ENCODE data around the gene APOL3.

The APOL3 gene

GRCh38 chr22:36183446-36183845, 22.9 kb upstream of the APOL3 start:
- no peaks in the 10 kb centered on the region for H3K4me1 ChIP-seq (ENCODE audit: insufficient read depth, low read length)
- H3K36me3 ChIP-seq (ENCODE audit: insufficient read depth, low read length), result no peaks in the 10 kb centered on the region
- no peaks in the 10 kb centered on the region for H3K9me3 ChIP-seq (ENCODE audit: control insufficient read depth, insufficient read depth, low read length)
- H3K9ac ChIP-seq (ENCODE audit: low read depth, low read length), result no peak overlapping the region

- H3K9ac ChIP-seq (ENCODE audit: low read depth, low read length), result no peak overlapping the region
- H3K36me3 ChIP-seq (ENCODE audit: insufficient read depth, low read length), result no peaks in the 10 kb centered on the region
- no peaks in the 10 kb centered on the region for H3K9me3 ChIP-seq (ENCODE audit: control insufficient read depth, insufficient read depth, low read length)
Observed at GRCh38 chr22:36182857-36183256, 22.3 kb upstream of the APOL3 start.

GRCh38 chr22:36182056-36182455, 21.5 kb upstream of the APOL3 start:
- no peak overlapping the region for H3K9ac ChIP-seq (ENCODE audit: low read depth, low read length)
- H3K9me3 ChIP-seq (ENCODE audit: control insufficient read depth, insufficient read depth, low read length), result no peaks in the 10 kb centered on the region
- H3K4me1 ChIP-seq (ENCODE audit: insufficient read depth, low read length), result no peaks in the 10 kb centered on the region
- H3K36me3 ChIP-seq (ENCODE audit: insufficient read depth, low read length), result no peaks in the 10 kb centered on the region

More at GRCh38 chr22:36182857-36183256, 22.3 kb upstream of the APOL3 start:
- no peaks in the 10 kb centered on the region for H3K4me1 ChIP-seq (ENCODE audit: insufficient read depth, low read length)

DNA sequence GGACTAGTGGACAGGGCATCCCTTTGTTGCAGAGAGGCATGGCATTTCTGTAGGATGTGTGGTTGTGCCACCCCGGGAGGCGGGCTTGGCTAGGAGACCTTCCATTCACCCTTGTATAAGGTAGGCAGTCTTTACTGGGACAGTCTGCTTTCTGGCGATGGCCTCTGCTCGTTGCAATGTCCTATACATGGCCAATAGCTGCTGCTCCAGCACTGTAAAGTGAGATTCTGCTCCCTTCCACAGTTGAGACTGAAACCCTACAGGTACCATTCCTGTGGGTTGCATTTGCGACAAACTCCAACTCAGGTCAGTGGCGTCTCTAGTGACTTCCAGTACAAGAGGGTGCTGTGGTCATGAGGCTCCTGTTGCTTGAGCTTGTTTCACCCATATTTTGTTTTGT, 20.4 kb upstream of the APOL3 start:
- Histone ChIP-seq H3K9ac (ENCODE audit: low read depth, low read length) (no peak overlapping the region), H3K4me1 (ENCODE audit: insufficient read depth, low read length) (no peaks in the 10 kb centered on the region), H3K36me3 (ENCODE audit: insufficient read depth, low read length) (no peaks in the 10 kb centered on the region), H3K9me3 (ENCODE audit: control insufficient read depth, insufficient read depth, low read length) (no peaks in the 10 kb centered on the region)

- H3K4me1 ChIP-seq (ENCODE audit: insufficient read depth, low read length), result no peaks in the 10 kb centered on the region
- H3K9me3 ChIP-seq (ENCODE audit: control insufficient read depth, insufficient read depth, low read length), result no peaks in the 10 kb centered on the region
- no peaks in the 10 kb centered on the region for H3K36me3 ChIP-seq (ENCODE audit: insufficient read depth, low read length)
- H3K9ac ChIP-seq (ENCODE audit: low read depth, low read length), result no peak overlapping the region
Observed at GRCh38 chr22:36180038-36180880, 19.7 kb upstream of the APOL3 start.

DNA sequence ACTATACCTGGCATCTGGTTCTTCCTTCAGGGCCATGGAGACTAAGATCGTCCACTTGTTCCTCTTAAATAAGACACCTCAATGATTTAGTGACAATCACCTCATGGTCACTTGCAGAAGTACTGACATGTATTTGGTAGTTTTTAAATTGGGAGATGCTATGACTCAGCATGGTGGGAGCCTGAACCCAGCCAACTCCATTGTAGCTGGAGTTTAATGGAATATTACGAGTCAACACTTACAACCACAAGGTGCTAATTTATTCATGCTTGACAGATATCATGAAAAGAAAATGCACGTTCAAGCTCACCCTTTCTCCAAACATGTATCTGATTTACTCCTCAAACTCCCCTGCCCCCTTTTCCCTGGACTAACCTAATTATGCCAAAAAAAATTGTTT, 16.6 kb upstream of the APOL3 start:
- H3K36me3 ChIP-seq (ENCODE audit: insufficient read depth, low read length), result no peaks in the 10 kb centered on the region
- no peak overlapping the region for H3K9ac ChIP-seq (ENCODE audit: low read depth, low read length)
- H3K4me1 ChIP-seq (ENCODE audit: insufficient read depth, low read length), result no peaks in the 10 kb centered on the region
- no peaks in the 10 kb centered on the region for H3K9me3 ChIP-seq (ENCODE audit: control insufficient read depth, insufficient read depth, low read length)

- H3K9ac ChIP-seq (ENCODE audit: low read depth, low read length), result no peak overlapping the region
- no peaks in the 10 kb centered on the region for H3K36me3 ChIP-seq (ENCODE audit: insufficient read depth, low read length)
- H3K4me1 ChIP-seq (ENCODE audit: insufficient read depth, low read length), result no peaks in the 10 kb centered on the region
- no peaks in the 10 kb centered on the region for H3K9me3 ChIP-seq (ENCODE audit: control insufficient read depth, insufficient read depth, low read length)
Observed at GRCh38 chr22:36175892-36176291, 15.3 kb upstream of the APOL3 start.

- no peaks in the 10 kb centered on the region for H3K36me3 ChIP-seq (ENCODE audit: insufficient read depth, low read length)
Observed at GRCh38 chr22:36171941-36172340, 11.4 kb upstream of the APOL3 start.

DNA sequence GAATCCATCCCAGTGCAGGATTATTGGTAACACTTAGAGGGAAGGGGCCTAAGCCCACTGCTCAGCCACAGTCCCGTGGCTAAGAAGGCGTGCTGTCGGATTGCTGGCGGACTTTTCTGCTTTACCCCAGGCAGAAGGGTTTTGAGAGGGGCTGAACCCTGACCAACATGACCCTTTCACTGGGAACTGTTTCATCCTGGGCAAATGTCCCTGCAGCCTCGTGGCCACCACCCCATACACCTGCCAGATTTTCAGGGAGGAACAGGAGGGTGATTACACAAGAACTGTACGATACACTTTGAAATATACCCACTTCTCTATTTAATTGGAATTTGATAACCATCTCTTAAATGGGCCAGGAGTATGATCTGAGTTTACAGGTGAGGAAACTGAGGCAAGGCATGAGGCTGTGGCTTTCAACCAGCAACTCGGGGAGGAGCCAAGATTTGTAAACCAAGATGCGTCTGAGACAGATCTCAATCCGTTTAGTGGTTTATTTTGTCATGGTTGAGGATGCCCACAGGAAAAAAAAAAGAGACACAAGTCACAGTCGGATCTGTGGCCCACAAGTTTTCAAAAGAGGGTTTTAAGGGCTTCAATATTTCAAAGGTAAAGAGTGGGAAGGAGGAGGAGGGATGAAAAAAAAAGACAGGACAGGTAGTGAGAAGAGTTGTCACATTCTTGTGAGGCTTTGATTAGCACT, 6.1 kb upstream of the APOL3 start:
- Histone ChIP-seq H3K9ac (ENCODE audit: low read depth, low read length) (no peak overlapping the region), H3K36me3 (ENCODE audit: insufficient read depth, low read length) (no peaks in the 10 kb centered on the region), H3K4me1 (ENCODE audit: insufficient read depth, low read length) (no peaks in the 10 kb centered on the region), H3K9me3 (ENCODE audit: control insufficient read depth, insufficient read depth, low read length) (peaks cover 4% of the 10 kb centered on the region; the same call in 1 of the 2 replicates)

More at GRCh38 chr22:36171941-36172340, 11.4 kb upstream of the APOL3 start:
- H3K9ac ChIP-seq (ENCODE audit: low read depth, low read length), result no peak overlapping the region
- no peaks in the 10 kb centered on the region for H3K4me1 ChIP-seq (ENCODE audit: insufficient read depth, low read length)
- peaks cover 4% of the 10 kb centered on the region; the same call in 1 of the 2 replicates for H3K9me3 ChIP-seq (ENCODE audit: control insufficient read depth, insufficient read depth, low read length)

DNA sequence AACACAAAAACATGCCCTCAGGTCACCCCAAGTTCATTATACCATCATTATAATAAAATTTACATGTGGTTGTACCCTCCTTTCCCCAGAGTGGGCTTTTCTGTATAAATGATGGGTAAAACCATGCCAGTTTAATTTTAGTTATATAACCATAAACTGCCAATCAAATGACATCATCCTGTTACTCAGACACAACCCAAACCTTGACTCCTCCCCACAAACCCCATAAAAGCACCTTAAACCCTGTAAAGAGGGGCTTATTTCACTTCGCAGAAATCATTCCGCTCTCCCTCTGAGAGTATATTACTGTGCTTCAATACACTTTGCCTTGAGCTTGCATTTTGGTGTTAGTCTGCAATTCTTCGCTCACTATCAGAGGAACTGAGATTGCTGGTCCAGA, 5.5 kb upstream of the APOL3 start:
- no peak overlapping the region for H3K9ac ChIP-seq (ENCODE audit: low read depth, low read length)
- H3K4me1 ChIP-seq (ENCODE audit: insufficient read depth, low read length), result no peaks in the 10 kb centered on the region
- peaks cover 4% of the 10 kb centered on the region; the same call in 1 of the 2 replicates for H3K9me3 ChIP-seq (ENCODE audit: control insufficient read depth, insufficient read depth, low read length)
- H3K36me3 ChIP-seq (ENCODE audit: insufficient read depth, low read length), result no peaks in the 10 kb centered on the region

DNA sequence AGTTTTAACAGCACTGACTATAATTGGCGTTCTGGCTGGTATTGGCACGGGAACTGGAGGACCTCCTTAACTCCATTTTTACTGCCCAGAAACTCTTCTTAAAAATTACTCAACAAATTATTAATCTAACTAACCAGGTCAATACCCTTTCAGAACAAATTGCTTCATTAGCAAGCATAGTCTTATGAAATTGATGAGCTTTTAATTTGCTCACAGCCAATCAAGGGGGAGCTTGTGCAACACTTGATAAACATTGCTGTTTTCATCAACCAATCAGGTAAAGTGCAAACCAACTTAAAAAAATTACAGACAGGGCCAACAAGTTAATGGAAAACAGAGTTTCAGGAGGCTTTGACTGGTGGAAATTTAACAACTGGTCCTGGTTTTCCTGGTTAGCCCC, 4.6 kb upstream of the APOL3 start:
- peaks cover 4% of the 10 kb centered on the region; the same call in 1 of the 2 replicates for H3K9me3 ChIP-seq (ENCODE audit: control insufficient read depth, insufficient read depth, low read length)
- no peaks in the 10 kb centered on the region for H3K4me1 ChIP-seq (ENCODE audit: insufficient read depth, low read length)
- no peaks in the 10 kb centered on the region for H3K36me3 ChIP-seq (ENCODE audit: insufficient read depth, low read length)
- no peak overlapping the region for H3K9ac ChIP-seq (ENCODE audit: low read depth, low read length)

DNA sequence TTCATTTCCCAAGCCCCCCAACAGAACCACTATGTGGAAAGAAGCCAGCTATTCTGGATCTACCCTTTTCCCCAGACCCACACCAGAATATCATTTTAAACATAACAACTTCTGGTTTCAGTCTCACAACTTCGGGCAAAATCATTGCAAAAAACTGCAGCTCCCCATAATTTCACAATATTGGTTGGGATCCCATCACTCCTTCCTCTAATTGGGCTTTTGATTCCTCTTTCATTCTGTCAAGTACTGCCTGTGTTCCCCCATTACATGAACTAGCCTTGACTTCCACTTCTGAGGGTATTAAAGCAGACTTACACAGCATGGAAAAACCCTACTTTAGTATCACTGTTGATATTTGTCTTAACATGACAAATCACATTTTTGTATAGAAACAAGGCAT, 4.1 kb upstream of the APOL3 start:
- Histone ChIP-seq H3K9ac (ENCODE audit: low read depth, low read length) (no peak overlapping the region), H3K36me3 (ENCODE audit: insufficient read depth, low read length) (no peaks in the 10 kb centered on the region), H3K4me1 (ENCODE audit: insufficient read depth, low read length) (no peaks in the 10 kb centered on the region), H3K9me3 (ENCODE audit: control insufficient read depth, insufficient read depth, low read length) (peaks cover 4% of the 10 kb centered on the region; the same call in 1 of the 2 replicates)

GRCh38 chr22:36163497-36163896, 2.9 kb upstream of the APOL3 start:
- Histone ChIP-seq H3K4me1 (ENCODE audit: insufficient read depth, low read length) (peaks cover 6% of the 10 kb centered on the region), H3K9ac (ENCODE audit: low read depth, low read length) (no peak overlapping the region)

DNA sequence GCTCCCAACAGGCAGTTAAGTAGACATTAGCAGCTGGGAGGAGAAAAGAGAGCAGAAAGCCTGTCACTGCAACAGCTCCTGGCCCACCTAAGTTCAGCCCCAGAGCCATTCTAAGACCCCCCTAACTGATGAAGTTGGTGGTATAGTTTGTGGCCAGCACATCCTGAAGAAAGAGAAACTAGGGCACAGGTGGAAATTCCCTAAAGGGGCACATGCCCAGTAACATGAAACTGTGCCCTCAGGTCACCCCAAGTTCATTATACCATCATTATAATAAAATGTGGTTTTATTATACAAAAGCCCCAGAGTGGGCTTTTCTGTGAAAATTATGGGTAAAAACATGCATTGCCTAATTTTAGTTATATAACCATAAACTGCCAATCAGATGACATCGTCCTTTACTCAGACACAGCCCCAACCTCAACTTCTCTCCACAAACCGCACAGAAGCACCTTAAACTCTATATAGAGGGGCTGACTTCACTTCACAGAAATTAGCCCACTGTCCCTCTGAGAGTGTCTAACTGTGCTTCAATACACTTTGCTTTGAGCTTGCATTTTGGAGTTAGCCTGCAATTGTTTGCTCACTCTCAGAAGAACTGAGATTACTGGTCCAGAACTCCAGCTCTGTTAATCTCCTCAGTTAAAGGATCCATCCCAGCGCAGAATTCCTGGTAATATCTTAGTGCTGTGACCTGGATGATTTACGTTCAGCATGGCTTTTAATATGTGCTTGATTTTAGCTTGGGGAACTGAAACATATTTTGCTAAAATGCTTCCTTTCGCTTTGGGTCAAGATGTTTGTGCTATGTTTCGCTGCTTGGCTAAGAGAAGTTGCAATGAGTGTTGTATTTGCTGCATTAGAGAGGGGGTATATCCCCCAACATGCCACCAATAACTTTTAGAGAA, 1.8 kb upstream of the APOL3 start:
- H3K9ac ChIP-seq (ENCODE audit: low read depth, low read length), result no peak overlapping the region
- no peaks in the 10 kb centered on the region for H3K36me3 ChIP-seq (ENCODE audit: insufficient read depth, low read length)
- peaks cover 8% of the 10 kb centered on the region for H3K4me1 ChIP-seq (ENCODE audit: insufficient read depth, low read length)

More at GRCh38 chr22:36163497-36163896, 2.9 kb upstream of the APOL3 start:
- no peaks in the 10 kb centered on the region for H3K36me3 ChIP-seq (ENCODE audit: insufficient read depth, low read length)
- no peaks in the 10 kb centered on the region for H3K9me3 ChIP-seq (ENCODE audit: control insufficient read depth, insufficient read depth, low read length)

More for the DNA sequence above, 1.8 kb upstream of the APOL3 start:
- no peaks in the 10 kb centered on the region for H3K9me3 ChIP-seq (ENCODE audit: control insufficient read depth, insufficient read depth, low read length)
